SK-N-SH (cell line): ENCODE data around the gene RFNG. TPM values are rescaled to one million over a fixed set of nuclear protein-coding genes. Genes with fewer than 3 reads are reported as not detected.

ENCODE experiments used
- CTCF ChIA-PET: fragments of 300-600, 350-600 bp; formaldehyde crosslinking; extraction: SDS; loops from one replicate; lab custom pipeline; 2021; lab: Yijun Ruan, JAX
- POLR2A ChIA-PET: fragments of 350-600 bp; sonication (Branson Sonifier 250); formaldehyde crosslinking; extraction: SDS; loops from one replicate; lab custom pipeline; 2020; ENCODE audit warnings: antibody characterized with exemption, inconsistent platforms; lab: Yijun Ruan, JAX
- DNase-seq: peaks from one replicate; pipeline ENCODE4 v3.0.0; 2012
- H2AFZ ChIP-seq: fragments of 200-600 bp; sonication (generic); 2 replicates; pipeline ENCODE4 v1.8.1; 2016; ENCODE audit warnings: antibody characterized with exemption, mild to moderate bottlenecking, low read depth
- H3F3A ChIP-seq: fragments of 200-600 bp; sonication (generic); replicated peaks from 2 replicates; pipeline ENCODE3; 2016; ENCODE audit warnings: antibody characterized with exemption, mild to moderate bottlenecking; ENCODE audit not compliant: insufficient read depth
- H3K27ac ChIP-seq, 2 experiments: fragments of 200-500 bp in 1 of 2; fragments of 200-600 bp in 1 of 2; sonication (Bioruptor generic) in 1 of 2; sonication (generic), shearing (Covaris generic) in 1 of 2; 2 replicates each; pipeline versions ENCODE4 v1.5.1 to v1.6.1; 2014 to 2016; ENCODE audit warnings: low read depth in 2 of 2, inconsistent platforms in 1 of 2, low read length in 1 of 2, mild to moderate bottlenecking in 1 of 2, mixed read lengths in 1 of 2
- H3K27me3 ChIP-seq: fragments of 200-600 bp; sonication (generic), shearing (Covaris generic); 2 replicates; pipeline ENCODE4 v1.6.1; 2016; ENCODE audit warnings: mixed run types; ENCODE audit not compliant: insufficient read depth
- H3K36me3 ChIP-seq, 2 experiments: fragments of 200-500 bp in 1 of 2; fragments of 200-600 bp in 1 of 2; sonication (Bioruptor generic) in 1 of 2; sonication (generic) in 1 of 2; replicated peaks in 1 of 2; 2 replicates each; pipeline versions ENCODE3 to v1.5.1; 2014 to 2016; ENCODE audit warnings: low read length in 1 of 2, mild to moderate bottlenecking in 1 of 2; ENCODE audit not compliant: insufficient read depth in 2 of 2, control insufficient read depth in 1 of 2
- H3K4me1 ChIP-seq, 2 experiments: fragments of 200-500 bp in 1 of 2; fragments of 200-600 bp in 1 of 2; sonication (Bioruptor generic) in 1 of 2; sonication (generic), shearing (Covaris generic) in 1 of 2; 2 replicates each; pipeline versions ENCODE4 v1.5.1 to v1.6.1; 2014 to 2016; ENCODE audit warnings: low read depth in 1 of 2, low read length in 1 of 2, mixed run types in 1 of 2; ENCODE audit not compliant: insufficient read depth in 2 of 2, control insufficient read depth in 1 of 2
- H3K4me2 ChIP-seq: fragments of 200-600 bp; sonication (generic), shearing (Covaris generic); 2 replicates; pipeline ENCODE4 v1.6.1; 2017; ENCODE audit warnings: mixed run types
- H3K4me3 ChIP-seq, 2 experiments: fragments of 200-500 bp in 1 of 2; fragments of 200-600 bp in 1 of 2; sonication (Bioruptor generic) in 1 of 2; sonication (generic), shearing (Covaris generic) in 1 of 2; 2 replicates each; pipeline versions ENCODE4 v1.5.1 to v1.8.1; 2014 to 2016; ENCODE audit warnings: low read depth in 2 of 2, inconsistent platforms in 1 of 2, low read length in 1 of 2, mild to moderate bottlenecking in 1 of 2, mixed read lengths in 1 of 2, moderate library complexity in 1 of 2
- H3K79me2 ChIP-seq: fragments of 200-600 bp; sonication (generic); 2 replicates; pipeline ENCODE4 v1.8.1; 2017; ENCODE audit warnings: mild to moderate bottlenecking; ENCODE audit not compliant: insufficient read depth
- H3K9ac ChIP-seq: fragments of 200-600 bp; sonication (generic); 2 replicates; pipeline ENCODE4 v1.6.1; 2017; ENCODE audit warnings: mixed run types
- H3K9me2 ChIP-seq: fragments of 200-600 bp; sonication (generic); 2 replicates; pipeline ENCODE4 v1.6.1; 2017; ENCODE audit warnings: mixed run types
- H3K9me3 ChIP-seq: fragments of 200-600 bp; sonication (generic); 2 replicates; pipeline ENCODE4 v1.6.1; 2017; ENCODE audit warnings: mixed run types, mild to moderate bottlenecking, moderate library complexity
- H4K20me1 ChIP-seq: fragments of 200-600 bp; sonication (generic); 2 replicates; pipeline ENCODE4 v1.6.1; 2017; ENCODE audit warnings: mild to moderate bottlenecking, mixed run types; ENCODE audit not compliant: insufficient read depth
- ELF1 ChIP-seq: IDR thresholded peaks from 2 replicates; pipeline ENCODE4 v1.4.0; 2012
- EZH2phosphoT487 ChIP-seq: fragments of 200-600 bp; sonication (generic); IDR thresholded peaks from 2 replicates; pipeline ENCODE4 v1.6.1; 2017; ENCODE audit warnings: low read depth, mixed run types, mild to moderate bottlenecking, antibody characterized with exemption, moderate library complexity, borderline replicate concordance
- FOSL2 ChIP-seq: IDR thresholded peaks from 2 replicates; pipeline ENCODE4 v1.4.0; 2012; ENCODE audit warnings: low read depth, mild to moderate bottlenecking, moderate library complexity, borderline replicate concordance
- FOXM1 ChIP-seq: IDR thresholded peaks from 2 replicates; pipeline ENCODE4 v1.4.0; 2012; ENCODE audit warnings: low read depth, mild to moderate bottlenecking
- GABPA ChIP-seq: IDR thresholded peaks from 2 replicates; pipeline ENCODE4 v1.4.0; 2012; ENCODE audit warnings: low read depth, mild to moderate bottlenecking
- MEF2A ChIP-seq: IDR thresholded peaks from 2 replicates; pipeline ENCODE4 v1.4.0; 2012; ENCODE audit warnings: low read depth, borderline replicate concordance
- NRF1 ChIP-seq: IDR thresholded peaks from 2 replicates; pipeline ENCODE4 v1.6.1; 2012; ENCODE audit warnings: low read depth, mild to moderate bottlenecking, low read length
- POLR2AphosphoS5 ChIP-seq: IDR thresholded peaks from 2 replicates; pipeline ENCODE4 v1.6.1; 2012; ENCODE audit warnings: low read depth, low read length
- RCOR1 ChIP-seq: fragments of 150-350 bp; IDR thresholded peaks from 2 replicates; pipeline ENCODE4 v1.6.1; 2017; ENCODE audit warnings: antibody characterized with exemption, low read length
- RXRA ChIP-seq: IDR thresholded peaks from 2 replicates; pipeline ENCODE4 v1.4.0; 2012; ENCODE audit warnings: low read depth, mild to moderate bottlenecking, borderline replicate concordance
- TAF1 ChIP-seq: IDR thresholded peaks from 2 replicates; pipeline ENCODE4 v1.6.1; 2012; ENCODE audit warnings: low read depth, mild to moderate bottlenecking, low read length, moderate library complexity, borderline replicate concordance
- TCF12 ChIP-seq: IDR thresholded peaks from 2 replicates; pipeline ENCODE4 v1.4.0; 2012
- TEAD4 ChIP-seq: IDR thresholded peaks from 2 replicates; pipeline ENCODE4 v1.4.0; 2012; ENCODE audit warnings: mild to moderate bottlenecking, borderline replicate concordance; ENCODE audit not compliant: insufficient read depth
- WGBS: methylation state at CpG from one replicate; pipeline ENCODE4 v1.1.6; 2017; ENCODE audit warnings: low lambda C conversion rate; 5-methylcytosine and 5-hydroxymethylcytosine counted together
- polyA plus RNA-seq, 3 experiments: library from polyadenylated mRNA; depleted of rRNA; stranded (reverse); fragments of >200 nt; gene quantifications; 2 replicates each; pipeline ENCODE4 v1.2.3, GENCODE V29; 2012
- TF ChIP-seq, protein P1 (sequence below): IDR thresholded peaks from 2 replicates; pipeline ENCODE4 v1.4.0; 2012; ENCODE audit warnings: low read depth
- TF ChIP-seq, protein P2 (sequence below): fragments of 150-350 bp; IDR thresholded peaks from 2 replicates; pipeline ENCODE4 v1.6.1; 2016; ENCODE audit warnings: mild to moderate bottlenecking, low read depth, low read length
- TF ChIP-seq, protein P3 (sequence below): IDR thresholded peaks from 2 replicates; pipeline ENCODE4; 2012
- TF ChIP-seq, protein P4 (sequence below): fragments of 200-600 bp; sonication (generic); IDR thresholded peaks from 2 replicates; pipeline ENCODE4 v1.6.1; 2017; ENCODE audit warnings: antibody characterized with exemption, mild to moderate bottlenecking, moderate library complexity

Gene RFNG
- polyA plus RNA-seq, 1 of the 3 experiments (the other 2 are of a cell fraction), result 68.6 TPM

DNA sequence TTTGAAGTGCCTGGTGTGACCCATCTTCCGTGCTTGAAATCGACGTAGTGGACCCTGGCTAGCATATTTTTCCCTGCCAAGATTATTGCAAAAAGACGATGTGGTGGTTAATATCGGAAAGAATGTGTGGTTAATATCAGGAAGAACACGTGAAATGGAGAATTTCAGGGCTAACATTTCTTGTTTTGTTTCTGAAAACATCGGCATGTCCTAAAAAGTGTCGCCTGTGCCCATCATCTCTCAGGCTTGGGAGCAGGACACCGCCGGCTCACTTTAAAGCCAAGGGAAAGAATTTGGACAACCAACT is 13.8 kb downstream of the RFNG start:
- Histone ChIP-seq H3K4me3 (peak overlapping the region; percentile 72 to 87), H3K27me3 (no peaks in the 10 kb centered on the region), H3K9ac (no peak overlapping the region), H3F3A (peaks cover 14% of the 10 kb centered on the region), H3K4me1 (peaks cover 7 to 21% of the 10 kb centered on the region in 2 experiments), H3K79me2 (no peaks in the 10 kb centered on the region), H3K9me2 (no peaks in the 10 kb centered on the region), H3K27ac (peak overlapping the region; percentile 56 to 74; a peak in 3 of 4 replicates), H3K36me3 (peaks cover 3 to 8% of the 10 kb centered on the region in 2 experiments), H2AFZ (peak overlapping the region; percentile 67; the same call in 1 of the 2 replicates), H3K9me3 (no peaks in the 10 kb centered on the region), H4K20me1 (no peaks in the 10 kb centered on the region), H3K4me2 (peak overlapping the region; percentile 99)
- TF ChIP-seq RXRA, result no peak
- TF ChIP-seq, protein P1, sequence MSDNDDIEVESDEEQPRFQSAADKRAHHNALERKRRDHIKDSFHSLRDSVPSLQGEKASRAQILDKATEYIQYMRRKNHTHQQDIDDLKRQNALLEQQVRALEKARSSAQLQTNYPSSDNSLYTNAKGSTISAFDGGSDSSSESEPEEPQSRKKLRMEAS, result no peak
- no peak for TF ChIP-seq GABPA
- 0 out of 2 replicates have a peak, but pooled peaks have one; percentile 4 for TF ChIP-seq TAF1
- TF ChIP-seq TEAD4, result no peak
- TF ChIP-seq ELF1, result no peak
- TF ChIP-seq, protein P2, sequence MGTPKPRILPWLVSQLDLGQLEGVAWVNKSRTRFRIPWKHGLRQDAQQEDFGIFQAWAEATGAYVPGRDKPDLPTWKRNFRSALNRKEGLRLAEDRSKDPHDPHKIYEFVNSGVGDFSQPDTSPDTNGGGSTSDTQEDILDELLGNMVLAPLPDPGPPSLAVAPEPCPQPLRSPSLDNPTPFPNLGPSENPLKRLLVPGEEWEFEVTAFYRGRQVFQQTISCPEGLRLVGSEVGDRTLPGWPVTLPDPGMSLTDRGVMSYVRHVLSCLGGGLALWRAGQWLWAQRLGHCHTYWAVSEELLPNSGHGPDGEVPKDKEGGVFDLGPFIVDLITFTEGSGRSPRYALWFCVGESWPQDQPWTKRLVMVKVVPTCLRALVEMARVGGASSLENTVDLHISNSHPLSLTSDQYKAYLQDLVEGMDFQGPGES, result no peak
- peak; percentile 26; the same call in 1 of the 2 replicates for TF ChIP-seq RCOR1
- no peak for TF ChIP-seq FOSL2
- no peak for TF ChIP-seq NRF1
- TF ChIP-seq TCF12, result no peak
- TF ChIP-seq, protein P3, sequence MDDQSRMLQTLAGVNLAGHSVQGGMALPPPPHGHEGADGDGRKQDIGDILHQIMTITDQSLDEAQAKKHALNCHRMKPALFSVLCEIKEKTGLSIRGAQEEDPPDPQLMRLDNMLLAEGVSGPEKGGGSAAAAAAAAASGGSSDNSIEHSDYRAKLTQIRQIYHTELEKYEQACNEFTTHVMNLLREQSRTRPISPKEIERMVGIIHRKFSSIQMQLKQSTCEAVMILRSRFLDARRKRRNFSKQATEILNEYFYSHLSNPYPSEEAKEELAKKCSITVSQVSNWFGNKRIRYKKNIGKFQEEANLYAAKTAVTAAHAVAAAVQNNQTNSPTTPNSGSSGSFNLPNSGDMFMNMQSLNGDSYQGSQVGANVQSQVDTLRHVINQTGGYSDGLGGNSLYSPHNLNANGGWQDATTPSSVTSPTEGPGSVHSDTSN, result no peak
- no peak for TF ChIP-seq EZH2phosphoT487
- no peak for TF ChIP-seq MEF2A
- no peak for TF ChIP-seq FOXM1
- TF ChIP-seq, protein P4, sequence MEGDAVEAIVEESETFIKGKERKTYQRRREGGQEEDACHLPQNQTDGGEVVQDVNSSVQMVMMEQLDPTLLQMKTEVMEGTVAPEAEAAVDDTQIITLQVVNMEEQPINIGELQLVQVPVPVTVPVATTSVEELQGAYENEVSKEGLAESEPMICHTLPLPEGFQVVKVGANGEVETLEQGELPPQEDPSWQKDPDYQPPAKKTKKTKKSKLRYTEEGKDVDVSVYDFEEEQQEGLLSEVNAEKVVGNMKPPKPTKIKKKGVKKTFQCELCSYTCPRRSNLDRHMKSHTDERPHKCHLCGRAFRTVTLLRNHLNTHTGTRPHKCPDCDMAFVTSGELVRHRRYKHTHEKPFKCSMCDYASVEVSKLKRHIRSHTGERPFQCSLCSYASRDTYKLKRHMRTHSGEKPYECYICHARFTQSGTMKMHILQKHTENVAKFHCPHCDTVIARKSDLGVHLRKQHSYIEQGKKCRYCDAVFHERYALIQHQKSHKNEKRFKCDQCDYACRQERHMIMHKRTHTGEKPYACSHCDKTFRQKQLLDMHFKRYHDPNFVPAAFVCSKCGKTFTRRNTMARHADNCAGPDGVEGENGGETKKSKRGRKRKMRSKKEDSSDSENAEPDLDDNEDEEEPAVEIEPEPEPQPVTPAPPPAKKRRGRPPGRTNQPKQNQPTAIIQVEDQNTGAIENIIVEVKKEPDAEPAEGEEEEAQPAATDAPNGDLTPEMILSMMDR, result no peak
- no peak; the same call in 1 of the 2 replicates for TF ChIP-seq POLR2AphosphoS5
- DNase-seq, result no peak
- ChIA-PET POLR2A (interaction anchor here (0.5 to 1.4 kb wide), 13 partner anchors 9 to 155 kb away, joined by 3 to 13 read pairs (median 5); partner anchors contain the start of genes CENPX, DUS1L, FASN and LRRC45), CTCF (interaction anchor here (0.6 to 35.7 kb wide), 36 partner anchors 8 to 226 kb away, joined by 3 to 1216 read pairs (median 4); partner anchors contain the start of genes CENPX, DUS1L, GPS1 and LRRC45)
- 12% methylated on average over 10 of the region's 10 CpGs for WGBS
